Neuron (in vitro differentiated cells): ENCODE measurements around the gene TNKS2.
A peak's percentile ranks its signal among the peaks of the same experiment; 100 is the strongest.
"Not testable (repeated sequence)": the region's sequence is repeated elsewhere in the genome, so short reads cannot be mapped to it uniquely, and the experiment has no call there.

Source experiments
- H2AFZ ChIP-seq: one replicate; pipeline ENCODE4 v1.6.1; 2013; ENCODE audit warnings: low read depth, mild to moderate bottlenecking, inconsistent platforms, low read length, moderate library complexity
- H3K27me3 ChIP-seq: one replicate; pipeline ENCODE4 v1.6.1; 2013; ENCODE audit warnings: low read length; ENCODE audit not compliant: insufficient read depth
- H3K36me3 ChIP-seq: one replicate; pipeline ENCODE4 v1.6.1; 2013; ENCODE audit warnings: low read length; ENCODE audit not compliant: insufficient read depth
- H3K4me1 ChIP-seq: one replicate; pipeline ENCODE4 v1.6.1; 2013; ENCODE audit warnings: low read length; ENCODE audit not compliant: insufficient read depth
- H3K4me3 ChIP-seq: 2 replicates; pipeline ENCODE4 v1.5.1; 2013; ENCODE audit warnings: mild to moderate bottlenecking, low read length, moderate library complexity
- H3K9me3 ChIP-seq: one replicate; pipeline ENCODE4 v1.6.1; 2013; ENCODE audit warnings: low read length

The TNKS2 gene

DNA sequence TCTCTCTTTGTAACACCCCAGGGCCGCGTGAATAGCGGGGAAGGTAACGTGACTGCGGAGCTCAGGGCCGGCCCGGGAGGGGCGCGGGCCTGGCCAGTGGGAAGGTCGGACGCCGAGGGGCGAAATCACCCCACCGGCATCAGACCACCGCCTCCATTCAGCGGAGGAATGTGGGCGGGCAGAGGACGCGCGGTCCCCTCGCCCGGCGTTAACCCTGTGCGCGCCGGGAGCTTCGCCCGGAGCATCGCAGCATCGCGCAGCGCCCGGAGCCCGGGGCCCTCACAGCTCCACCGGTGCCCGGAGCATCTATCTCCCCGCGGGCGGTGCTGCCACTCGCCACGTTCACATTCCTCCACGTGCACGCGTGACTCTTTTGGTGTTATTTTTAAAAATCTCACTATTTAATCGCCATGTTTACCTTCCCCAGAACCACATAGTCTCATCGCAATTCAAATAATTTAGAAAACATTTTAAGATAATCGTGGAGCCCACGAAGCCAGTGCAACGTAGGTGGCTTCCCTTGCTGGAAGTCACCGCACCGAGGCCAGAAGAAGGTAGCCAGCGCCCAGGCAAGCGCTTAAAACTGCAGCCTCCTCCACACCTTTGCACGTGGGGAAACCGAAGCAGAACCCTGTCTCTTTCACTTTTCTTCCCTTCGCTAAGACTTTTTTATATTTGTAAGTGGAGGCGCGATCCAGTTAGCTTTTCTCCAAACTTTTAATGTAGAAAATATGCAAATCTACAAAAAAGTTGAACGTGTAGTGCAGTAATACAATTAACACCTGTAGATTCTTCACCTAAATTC is 89.2 kb downstream of the TNKS2 start:
- H3K9me3 ChIP-seq, result no peaks in the 10 kb centered on the region
- H2AFZ ChIP-seq, result peak overlapping the region; percentile 52
- no peaks in the 10 kb centered on the region for H3K27me3 ChIP-seq
- no peaks in the 10 kb centered on the region for H3K36me3 ChIP-seq
- peak overlapping the region; percentile 40 for H3K4me3 ChIP-seq
- H3K4me1 ChIP-seq, result peaks cover 53% of the 10 kb centered on the region

DNA sequence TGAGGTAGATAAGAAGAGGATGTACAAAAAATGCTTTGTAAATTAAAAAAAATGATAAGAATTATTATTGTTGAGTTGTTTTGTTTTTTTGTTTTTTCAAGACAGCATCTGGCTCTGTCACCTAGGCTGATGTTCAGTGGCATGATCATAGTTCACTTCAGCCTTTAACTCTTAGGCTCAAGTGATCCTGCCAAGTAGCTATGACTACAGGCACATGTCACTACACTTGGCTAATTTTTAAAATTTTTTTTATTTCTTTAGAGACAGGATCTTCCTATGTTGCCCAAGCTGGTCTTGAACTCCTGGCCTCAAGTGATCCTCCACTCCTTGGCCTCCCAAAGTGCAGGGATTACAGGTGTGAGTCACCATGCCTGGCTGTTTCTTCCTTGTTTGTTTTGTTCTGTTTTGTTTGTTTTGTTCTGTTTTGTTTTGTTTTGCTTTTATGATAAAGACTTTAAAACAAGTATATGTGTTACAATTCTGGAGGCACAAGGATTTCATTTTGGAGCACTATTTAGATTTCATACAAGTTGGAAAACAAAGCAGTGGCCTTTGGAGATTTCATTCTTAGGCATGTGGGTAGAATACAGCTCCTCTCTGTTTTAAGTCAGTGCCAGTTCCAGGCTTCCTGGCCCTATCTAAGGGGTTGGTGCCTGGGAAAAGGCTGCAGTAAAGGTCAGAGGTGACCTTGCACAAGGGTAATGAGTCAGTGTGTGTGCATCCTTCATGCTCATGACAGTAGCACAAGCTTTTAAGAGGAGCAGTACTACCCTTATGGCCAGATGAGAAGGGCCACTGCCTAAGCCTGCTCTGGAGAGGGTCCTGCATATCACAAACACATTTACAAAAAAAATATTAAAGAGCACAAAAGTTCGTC is 93.1 kb downstream of the TNKS2 start:
- Histone ChIP-seq H3K4me1 (peaks cover 21% of the 10 kb centered on the region), H3K36me3 (no peaks in the 10 kb centered on the region), H2AFZ (no peak overlapping the region), H3K9me3 (no peaks in the 10 kb centered on the region), H3K27me3 (no peaks in the 10 kb centered on the region), H3K4me3 (no peak overlapping the region)

GRCh38 chr10:91893051-91893450 is 94.8 kb downstream of the TNKS2 start:
- H3K9me3 ChIP-seq, result no peaks in the 10 kb centered on the region
- H3K4me1 ChIP-seq, result peaks cover 21% of the 10 kb centered on the region
- no peak overlapping the region for H2AFZ ChIP-seq
- no peak overlapping the region for H3K4me3 ChIP-seq
- no peaks in the 10 kb centered on the region for H3K36me3 ChIP-seq
- no peaks in the 10 kb centered on the region for H3K27me3 ChIP-seq

- peaks cover 20% of the 10 kb centered on the region for H3K4me1 ChIP-seq
- H3K9me3 ChIP-seq, H3K36me3 ChIP-seq, H2AFZ ChIP-seq, H3K4me3 ChIP-seq, H3K27me3 ChIP-seq: not testable (repeated sequence)
Observed at GRCh38 chr10:91894261-91894685, 96.0 kb downstream of the TNKS2 start.

- Histone ChIP-seq H3K4me1 (peaks cover 20% of the 10 kb centered on the region), H3K27me3 (no peaks in the 10 kb centered on the region), H3K4me3 (no peak overlapping the region), H3K9me3 (no peaks in the 10 kb centered on the region), H2AFZ (no peak overlapping the region), H3K36me3 (no peaks in the 10 kb centered on the region)
Observed at GRCh38 chr10:91896212-91896756, 98.1 kb downstream of the TNKS2 start.

- Histone ChIP-seq H3K36me3 (no peaks in the 10 kb centered on the region), H2AFZ (no peak overlapping the region), H3K4me1 (peaks cover 21% of the 10 kb centered on the region), H3K4me3 (peak overlapping the region; percentile 31), H3K9me3 (no peaks in the 10 kb centered on the region), H3K27me3 (no peaks in the 10 kb centered on the region)
Observed at GRCh38 chr10:91897421-91897820, 99.2 kb downstream of the TNKS2 start.

- Histone ChIP-seq H3K36me3 (peaks cover 14% of the 10 kb centered on the region), H3K27me3 (no peaks in the 10 kb centered on the region), H2AFZ (no peak overlapping the region), H3K4me1 (peaks cover 23% of the 10 kb centered on the region), H3K9me3 (peaks cover 6% of the 10 kb centered on the region), H3K4me3 (no peak overlapping the region)
Observed at GRCh38 chr10:91901784-91902677, 103.8 kb downstream of the TNKS2 start.

- Histone ChIP-seq H3K9me3 (peaks cover 6% of the 10 kb centered on the region), H3K4me1 (peaks cover 26% of the 10 kb centered on the region), H3K36me3 (peaks cover 21% of the 10 kb centered on the region), H3K27me3 (no peaks in the 10 kb centered on the region), H3K4me3 (peak overlapping the region; percentile 84), H2AFZ (no peak overlapping the region)
Observed at GRCh38 chr10:91907033-91907594, 108.9 kb downstream of the TNKS2 start.

GRCh38 chr10:91907914-91908336 is 109.7 kb downstream of the TNKS2 start:
- H2AFZ ChIP-seq, result no peak overlapping the region
- peaks cover 21% of the 10 kb centered on the region for H3K36me3 ChIP-seq
- H3K27me3 ChIP-seq, result no peaks in the 10 kb centered on the region
- peak overlapping the region; percentile 84 for H3K4me3 ChIP-seq
- H3K9me3 ChIP-seq, result peaks cover 6% of the 10 kb centered on the region
- peaks cover 21% of the 10 kb centered on the region for H3K4me1 ChIP-seq

- H3K4me1 ChIP-seq, result peaks cover 21% of the 10 kb centered on the region
- H3K9me3 ChIP-seq, result peaks cover 6% of the 10 kb centered on the region
- peak overlapping the region; percentile 84 for H3K4me3 ChIP-seq
- H2AFZ ChIP-seq, result peak overlapping the region; percentile 54
- H3K27me3 ChIP-seq, result no peaks in the 10 kb centered on the region
- peaks cover 21% of the 10 kb centered on the region for H3K36me3 ChIP-seq
Observed at GRCh38 chr10:91908337-91909116, 110.3 kb downstream of the TNKS2 start.

- H3K4me1 ChIP-seq, result peaks cover 21% of the 10 kb centered on the region
- peak within 1 kb of the TSS; percentile 54 for H2AFZ ChIP-seq
- peak within 1 kb of the TSS; percentile 84 for H3K4me3 ChIP-seq
- H3K9me3 ChIP-seq, result peaks cover 6% of the 10 kb centered on the region
- no peaks in the 10 kb centered on the region for H3K27me3 ChIP-seq
- peaks cover 21% of the 10 kb centered on the region for H3K36me3 ChIP-seq
Observed at GRCh38 chr10:91909117-91909677, 111.0 kb downstream of the TNKS2 start, which contains the start of gene FGFBP3. TSS of gene FGFBP3 (minus strand) at chr10:91909486. CDS start at chr10:91908969, 517 bp downstream.
